OCI-LY1 (cell line): ENCODE data around the gene PTPRM.

ENCODE experiments used
- H2AFZ ChIP-seq: fragments of 200-600 bp; sonication (generic), shearing (Covaris generic); 2 replicates; pipeline ENCODE4 v1.6.0; 2014; ENCODE audit warnings: antibody characterized with exemption, mild to moderate bottlenecking, low read length
- H3F3A ChIP-seq: fragments of 200-600 bp; sonication (generic), shearing (Covaris generic); 2 replicates; pipeline ENCODE4 v1.6.0; 2014; ENCODE audit warnings: mild to moderate bottlenecking, antibody characterized with exemption, low read length, moderate library complexity; ENCODE audit not compliant: insufficient read depth
- H3K27ac ChIP-seq: fragments of 200-600 bp; sonication (generic); 2 replicates; pipeline ENCODE4 v1.5.1; 2014; ENCODE audit warnings: low read length, mixed run types, mild to moderate bottlenecking, low read depth; ENCODE audit not compliant: poor library complexity, severe bottlenecking
- H3K27me3 ChIP-seq: fragments of 200-600 bp; sonication (generic); 2 replicates; pipeline ENCODE4 v1.6.0; 2014; ENCODE audit warnings: antibody characterized with exemption, mild to moderate bottlenecking, low read length, moderate library complexity; ENCODE audit not compliant: insufficient read depth
- H3K36me3 ChIP-seq: fragments of 200-600 bp; sonication (generic); 2 replicates; pipeline ENCODE4 v1.6.1; 2014; ENCODE audit warnings: mild to moderate bottlenecking, antibody characterized with exemption, low read length, moderate library complexity, mixed read lengths; ENCODE audit not compliant: insufficient read depth
- H3K4me1 ChIP-seq: fragments of 200-600 bp; sonication (generic); 2 replicates; pipeline ENCODE4 v1.5.1; 2014; ENCODE audit warnings: mild to moderate bottlenecking, low read length, moderate library complexity; ENCODE audit not compliant: insufficient read depth, severe bottlenecking
- H3K4me2 ChIP-seq: fragments of 200-600 bp; sonication (generic), shearing (Covaris generic); 2 replicates; pipeline ENCODE4 v1.6.1; 2014; ENCODE audit warnings: low read length
- H3K4me3 ChIP-seq: fragments of 200-600 bp; sonication (generic); 2 replicates; pipeline ENCODE4 v1.5.1; 2014; ENCODE audit warnings: low read length, low read depth, mild to moderate bottlenecking, mixed read lengths; ENCODE audit not compliant: poor library complexity, severe bottlenecking
- H3K79me2 ChIP-seq: fragments of 200-600 bp; shearing (Covaris generic); 2 replicates; pipeline ENCODE4 v1.6.1; 2016; ENCODE audit warnings: mixed run types, low read length, mixed read lengths; ENCODE audit not compliant: insufficient read depth
- H3K9ac ChIP-seq: fragments of 200-600 bp; sonication (generic), shearing (Covaris generic); 2 replicates; pipeline ENCODE4 v1.6.1; 2014; ENCODE audit warnings: mild to moderate bottlenecking, low read length, mixed read lengths
- H3K9me2 ChIP-seq: fragments of 200-600 bp; sonication (generic), shearing (Covaris generic); 2 replicates; pipeline ENCODE4 v1.6.1; 2014; ENCODE audit warnings: low read depth, mild to moderate bottlenecking, low read length, mixed read lengths
- H3K9me3 ChIP-seq: fragments of 200-600 bp; shearing (Covaris generic); 2 replicates; pipeline ENCODE4 v1.6.1; 2014; ENCODE audit warnings: low read length, mixed read lengths
- H4K20me1 ChIP-seq: fragments of 200-600 bp; sonication (generic), shearing (Covaris generic); 2 replicates; pipeline ENCODE4 v1.6.0; 2016; ENCODE audit warnings: mild to moderate bottlenecking, low read length; ENCODE audit not compliant: insufficient read depth
- CTCF ChIP-seq: fragments of 200-600 bp; sonication (generic), shearing (Covaris generic); IDR thresholded peaks from 2 replicates; pipeline ENCODE4 v1.5.1; 2017; ENCODE audit warnings: mild to moderate bottlenecking, antibody characterized with exemption, low read length, moderate library complexity, mixed read lengths
- EZH2 ChIP-seq: fragments of 200-600 bp; sonication (generic), shearing (Covaris generic); IDR thresholded peaks from 2 replicates; pipeline ENCODE4 v1.8.0; 2017; ENCODE audit warnings: borderline replicate concordance, mixed run types, mild to moderate bottlenecking, antibody characterized with exemption, low read length, moderate library complexity, mixed read lengths

The PTPRM gene

GRCh38 chr18:8030201-8030600, 463.1 kb downstream of the PTPRM start:
- H3K36me3 ChIP-seq: no peaks in the 10 kb centered on the region
- no peak overlapping the region for H3K9ac ChIP-seq
- no peaks in the 10 kb centered on the region for H3K27me3 ChIP-seq
- H4K20me1 ChIP-seq: no peaks in the 10 kb centered on the region
- no peak overlapping the region for H3K4me3 ChIP-seq
- TF ChIP-seq CTCF (no peak), EZH2 (no peak)
- H3K4me1 ChIP-seq: no peaks in the 10 kb centered on the region
- no peak overlapping the region for H2AFZ ChIP-seq
- no peak overlapping the region for H3K4me2 ChIP-seq
- H3K9me2 ChIP-seq: no peaks in the 10 kb centered on the region
- no peak overlapping the region for H3K27ac ChIP-seq
- H3F3A ChIP-seq: no peaks in the 10 kb centered on the region
- H3K9me3 ChIP-seq: no peaks in the 10 kb centered on the region
- no peaks in the 10 kb centered on the region for H3K79me2 ChIP-seq

GRCh38 chr18:8031496-8031895, 464.4 kb downstream of the PTPRM start:
- H3K79me2 ChIP-seq: no peaks in the 10 kb centered on the region
- no peaks in the 10 kb centered on the region for H3K9me3 ChIP-seq
- TF ChIP-seq EZH2: no peak
- no peak for TF ChIP-seq CTCF
- no peaks in the 10 kb centered on the region for H3K4me1 ChIP-seq
- no peaks in the 10 kb centered on the region for H3F3A ChIP-seq
- H3K9ac ChIP-seq: no peak overlapping the region
- no peaks in the 10 kb centered on the region for H3K27me3 ChIP-seq
- no peak overlapping the region for H2AFZ ChIP-seq
- H3K36me3 ChIP-seq: no peaks in the 10 kb centered on the region
- no peak overlapping the region for H3K27ac ChIP-seq
- no peaks in the 10 kb centered on the region for H4K20me1 ChIP-seq
- H3K9me2 ChIP-seq: no peaks in the 10 kb centered on the region
- no peak overlapping the region for H3K4me2 ChIP-seq
- H3K4me3 ChIP-seq: no peak overlapping the region

- TF ChIP-seq EZH2 (no peak), CTCF (no peak)
These were observed 467.6 kb downstream of the PTPRM start for GRCh38 chr18:8034674-8035073.

More at GRCh38 chr18:8034674-8035073, 467.6 kb downstream of the PTPRM start:
- Histone ChIP-seq H3K4me3 (no peak overlapping the region), H3K27me3 (no peaks in the 10 kb centered on the region), H3F3A (no peaks in the 10 kb centered on the region), H2AFZ (no peak overlapping the region), H3K4me2 (no peak overlapping the region), H4K20me1 (no peaks in the 10 kb centered on the region), H3K9ac (no peak overlapping the region), H3K36me3 (no peaks in the 10 kb centered on the region), H3K79me2 (no peaks in the 10 kb centered on the region), H3K9me2 (no peaks in the 10 kb centered on the region), H3K9me3 (no peaks in the 10 kb centered on the region), H3K27ac (no peak overlapping the region), H3K4me1 (no peaks in the 10 kb centered on the region)
